Adrenal gland (tissue), 12 donors: ENCODE results near the gene OR2A42. TPM values are rescaled to one million over a fixed set of nuclear protein-coding genes. Genes with fewer than 3 reads are reported as not detected.
"Not testable (repeated sequence)": the region's sequence is repeated elsewhere in the genome, so short reads cannot be mapped to it uniquely, and the experiment has no call there.

Experiments used
- DNase-seq, 7 donors: peaks; one replicate each; pipeline ENCODE4 v3.0.0-alpha.2; 2019 to 2020
- H3K27ac ChIP-seq, 5 donors: fragments of 200-600 bp; sonication (generic) in 4 of 5; 1 replicate in 3 of 5; 2 replicates in 2 of 5; pipeline versions ENCODE4 v1.5.1 to v1.8.0; 2016 to 2020; ENCODE audit warnings: mild to moderate bottlenecking in 1 of 5
- H3K27me3 ChIP-seq: fragments of 200-600 bp; 2 replicates; pipeline ENCODE4 v1.8.0; 2021
- H3K36me3 ChIP-seq, 2 donors: fragments of 200-600 bp; replicated peaks in 1 of 2; 1 replicate in 1 of 2; 2 replicates in 1 of 2; pipeline versions ENCODE4 v1.5.1 to v1.8.0; 2018 to 2022
- H3K4me1 ChIP-seq, 2 donors: fragments of 200-600 bp; replicated peaks in 1 of 2; 1 replicate in 1 of 2; 2 replicates in 1 of 2; pipeline versions ENCODE4 v1.5.1 to v1.8.0; 2018 to 2021
- H3K4me3 ChIP-seq, 4 donors: fragments of 200-600 bp; sonication (generic) in 3 of 4; one replicate each; pipeline ENCODE4 v1.5.1; 2016 to 2018
- H3K9me3 ChIP-seq, 3 donors: fragments of 200-600 bp; sonication (generic) in 1 of 3; replicated peaks in 1 of 3; 1 replicate in 2 of 3; 2 replicates in 1 of 3; pipeline versions ENCODE4 v1.5.1 to v1.8.0; 2016 to 2021
- WGBS, 4 donors: extraction: QIAGEN DNeasy Blood & Tissue Kit in 2 of 4; methylation state at CpG; one replicate each; pipeline versions ENCODE4 v1.1.5 to v1.1.7; 2013 to 2017; 5-methylcytosine and 5-hydroxymethylcytosine counted together
- intact Hi-C, 2 donors: fragments of 100-400 bp; cut with DNase I; formaldehyde crosslinking; loops; one replicate each; pipeline versions ENCODE4 v1.14.1 to v1.15.0; 2022 to 2023
- polyA plus RNA-seq, 3 donors: library from polyadenylated mRNA; stranded (reverse); fragments of 200-250 nt in 2 of 3; fragments of 350-450 nt in 1 of 3; fragmentation: Illumina TruSeq in 1 of 3; extraction: RNeasy Lipid Tissue Mini Kit (QIAGEN cat#74804) in 1 of 3; gene quantifications; one replicate each; pipeline ENCODE4 v1.2.3, GENCODE V29; 2013 to 2014
- total RNA-seq, 9 donors: library from RNA; depleted of rRNA in 4 of 9; stranded (reverse); fragments of >200 nt in 4 of 9; fragments of 120-200 nt in 1 of 9; fragmentation: NEBNext Ultra II Directional in 1 of 9; extraction: Animal tissue kit (Norgen Biotek cat#: 25700) in 1 of 9; gene quantifications; one replicate each; pipeline versions ENCODE4 v1.1.0 to v1.2.4, GENCODE V29; 2013 to 2023
- donor health status: healthy with polysubstance abuse.
- donor health status: Bipolar disorder and iron deficiency.
- donor health status: DM: yes; HTN: yes; CAD: no.
- donor health status: DM: no; HTN: no; CAD: no.
- donor health status: DM: no; HTN: no; CAD: no.
- donor health status: DM: yes; HTN: yes; CAD: no.

OR2A42 gene
- total and polyA plus RNA-seq, 12 donors, result 0.07 to 0.18 (median 0.12) TPM; not detected in 6

GRCh38 chr7:144228810-144229209 is 10.6 kb downstream of the OR2A42 start:
- H3K9me3 ChIP-seq, H3K36me3 ChIP-seq, H3K27ac ChIP-seq, intact Hi-C loops, DNase-seq, H3K4me3 ChIP-seq, H3K27me3 ChIP-seq, H3K4me1 ChIP-seq: not testable (repeated sequence)
- 63 to 96% (median 85%) methylated on average over 1 of the region's 3 CpGs for WGBS, 4 donors

- H3K4me3 ChIP-seq, H3K4me1 ChIP-seq, H3K27ac ChIP-seq, intact Hi-C loops, H3K9me3 ChIP-seq, DNase-seq, H3K27me3 ChIP-seq, H3K36me3 ChIP-seq: not testable (repeated sequence)
- 52 to 73% (median 67%) methylated on average over 3 of the region's 4 CpGs for WGBS, 4 donors
Observed at GRCh38 chr7:144226866-144227265, 12.5 kb downstream of the OR2A42 start.

GRCh38 chr7:144223675-144224074 is 15.7 kb downstream of the OR2A42 start:
- H3K4me3 ChIP-seq, DNase-seq, intact Hi-C loops, H3K4me1 ChIP-seq, H3K36me3 ChIP-seq, H3K9me3 ChIP-seq, H3K27me3 ChIP-seq, H3K27ac ChIP-seq: not testable (repeated sequence)

- H3K36me3 ChIP-seq, DNase-seq, H3K27ac ChIP-seq, H3K4me3 ChIP-seq, H3K9me3 ChIP-seq, H3K27me3 ChIP-seq, H3K4me1 ChIP-seq, intact Hi-C loops: not testable (repeated sequence)
Observed at GRCh38 chr7:144220531-144220930, 18.9 kb downstream of the OR2A42 start.

GRCh38 chr7:144219149-144219548 is 20.3 kb downstream of the OR2A42 start:
- H3K4me3 ChIP-seq, H3K27me3 ChIP-seq, H3K9me3 ChIP-seq, H3K36me3 ChIP-seq, DNase-seq, intact Hi-C loops, H3K4me1 ChIP-seq, H3K27ac ChIP-seq: not testable (repeated sequence)
- WGBS, 4 donors, result 100% methylated on average over 1 of the region's 4 CpGs; no CpG with 5 or more reads in 3 of the 4 donors

GRCh38 chr7:144218581-144218980 is 20.8 kb downstream of the OR2A42 start:
- DNase-seq, H3K27me3 ChIP-seq, H3K36me3 ChIP-seq, H3K27ac ChIP-seq, H3K4me1 ChIP-seq, intact Hi-C loops, H3K4me3 ChIP-seq, H3K9me3 ChIP-seq: not testable (repeated sequence)
- WGBS, 4 donors, result 94 to 100% (median 97%) methylated on average over 1 of the region's 1 CpG; no CpG with 5 or more reads in 1 of the 4 donors

- DNase-seq, H3K4me1 ChIP-seq, H3K27ac ChIP-seq, H3K9me3 ChIP-seq, H3K36me3 ChIP-seq, H3K27me3 ChIP-seq, intact Hi-C loops, H3K4me3 ChIP-seq: not testable (repeated sequence)
Observed at GRCh38 chr7:144217200-144217599, 22.2 kb downstream of the OR2A42 start.

GRCh38 chr7:144205306-144205705 is 34.1 kb downstream of the OR2A42 start:
- H3K27me3 ChIP-seq, H3K36me3 ChIP-seq, H3K4me3 ChIP-seq, H3K9me3 ChIP-seq, DNase-seq, H3K4me1 ChIP-seq, intact Hi-C loops, H3K27ac ChIP-seq: not testable (repeated sequence)
- WGBS, 4 donors, result no CpG with 5 or more reads among the region's 5 CpGs

GRCh38 chr7:144203086-144203485 is 36.3 kb downstream of the OR2A42 start:
- H3K9me3 ChIP-seq, H3K27me3 ChIP-seq, DNase-seq, H3K4me1 ChIP-seq, H3K27ac ChIP-seq, intact Hi-C loops, H3K36me3 ChIP-seq, H3K4me3 ChIP-seq: not testable (repeated sequence)
- WGBS, 4 donors, result no CpG with 5 or more reads among the region's 3 CpGs

GRCh38 chr7:144201978-144202377 is 37.4 kb downstream of the OR2A42 start:
- intact Hi-C loops, H3K4me3 ChIP-seq, H3K4me1 ChIP-seq, H3K9me3 ChIP-seq, H3K36me3 ChIP-seq, DNase-seq, H3K27ac ChIP-seq, H3K27me3 ChIP-seq: not testable (repeated sequence)
- no CpG with 5 or more reads among the region's 1 CpG for WGBS, 4 donors

GRCh38 chr7:144198934-144199333 is 40.5 kb downstream of the OR2A42 start:
- H3K27ac ChIP-seq, H3K36me3 ChIP-seq, H3K4me3 ChIP-seq, intact Hi-C loops, H3K27me3 ChIP-seq, DNase-seq, H3K4me1 ChIP-seq, H3K9me3 ChIP-seq: not testable (repeated sequence)
- WGBS, 4 donors, result 32 to 72% (median 53%) methylated on average over 2 to 3 of the region's 4 CpGs

- DNase-seq, H3K9me3 ChIP-seq, H3K27ac ChIP-seq, H3K4me1 ChIP-seq, intact Hi-C loops, H3K36me3 ChIP-seq, H3K4me3 ChIP-seq, H3K27me3 ChIP-seq: not testable (repeated sequence)
- WGBS, 4 donors, result 0% methylated on average over 9 of the region's 51 CpGs; no CpG with 5 or more reads in 3 of the 4 donors
Observed at GRCh38 chr7:144195212-144195872, 44.1 kb downstream of the OR2A42 start, which contains the start of gene ARHGEF35. ARHGEF35 (minus strand) TSS chr7:144195833; CDS start chr7:144188383, 7,450 bp downstream.
